Uterus (tissue), 4 donors: ENCODE data around the gene COX4I1. TPM values are rescaled to one million over a fixed set of nuclear protein-coding genes. Genes with fewer than 3 reads are reported as not detected.

ENCODE experiments used
- DNase-seq, 2 donors: peaks; one replicate each; pipeline ENCODE4 v3.0.0-alpha.2; 2019 to 2020
- H3K27ac ChIP-seq, 2 donors: fragments of 200-600 bp; sonication (generic); 1 replicate in 1 of 2; 2 replicates in 1 of 2; pipeline ENCODE4 v1.5.1; 2016 to 2018
- H3K27me3 ChIP-seq, 2 donors: fragments of 200-600 bp; sonication (generic); one replicate each; pipeline ENCODE4 v1.5.1; 2018 to 2019; ENCODE audit warnings: control low read depth in 1 of 2
- H3K36me3 ChIP-seq, 2 donors: fragments of 200-600 bp; sonication (generic); one replicate each; pipeline ENCODE4 v1.5.1; 2019; ENCODE audit warnings: control low read depth in 1 of 2
- H3K4me1 ChIP-seq, 2 donors: fragments of 200-600 bp; sonication (generic); one replicate each; pipeline ENCODE4 v1.5.1; 2018 to 2019; ENCODE audit warnings: control low read depth in 1 of 2
- H3K4me3 ChIP-seq, 2 donors: fragments of 200-600 bp; sonication (generic); 1 replicate in 1 of 2; 2 replicates in 1 of 2; pipeline ENCODE4 v1.5.1; 2018 to 2019; ENCODE audit warnings: mild to moderate bottlenecking in 1 of 2
- H3K9me3 ChIP-seq, 2 donors: fragments of 200-600 bp; sonication (generic); one replicate each; pipeline ENCODE4 v1.5.1; 2019; ENCODE audit warnings: control low read depth in 1 of 2
- CTCF ChIP-seq, 4 experiments: fragments of 200-600 bp in 2 of 4; fragments of 450-650 bp in 2 of 4; sonication (generic) in 2 of 4; IDR thresholded peaks; one replicate each; pipeline ENCODE4 v1.5.1; 2016 to 2019; ENCODE audit warnings: antibody characterized with exemption in 4 of 4, mild to moderate bottlenecking in 2 of 4, moderate library complexity in 1 of 4
- POLR2A ChIP-seq, 2 donors: fragments of 450-650 bp; IDR thresholded peaks; one replicate each; pipeline ENCODE4 v1.6.1; 2016; ENCODE audit warnings: antibody characterized with exemption in 2 of 2, mild to moderate bottlenecking in 1 of 2, moderate library complexity in 1 of 2
- intact Hi-C: fragments of 100-400 bp; cut with DNase I; formaldehyde crosslinking; loops from one replicate; pipeline ENCODE4 v1.15.1; 2023; ENCODE audit warnings: low total_unique reads
- total RNA-seq, 4 donors: library from RNA; depleted of rRNA in 3 of 4; stranded (reverse); fragments of >200 nt in 3 of 4; gene quantifications; one replicate each; pipeline versions ENCODE4 v1.1.0 to v1.2.4, GENCODE V29; 2014 to 2023
- donor health status: DM: yes; HTN: yes; CAD: no.

The COX4I1 gene
- total RNA-seq, 4 donors from 2014 or later: 199 to 836 (median 287) TPM

DNA sequence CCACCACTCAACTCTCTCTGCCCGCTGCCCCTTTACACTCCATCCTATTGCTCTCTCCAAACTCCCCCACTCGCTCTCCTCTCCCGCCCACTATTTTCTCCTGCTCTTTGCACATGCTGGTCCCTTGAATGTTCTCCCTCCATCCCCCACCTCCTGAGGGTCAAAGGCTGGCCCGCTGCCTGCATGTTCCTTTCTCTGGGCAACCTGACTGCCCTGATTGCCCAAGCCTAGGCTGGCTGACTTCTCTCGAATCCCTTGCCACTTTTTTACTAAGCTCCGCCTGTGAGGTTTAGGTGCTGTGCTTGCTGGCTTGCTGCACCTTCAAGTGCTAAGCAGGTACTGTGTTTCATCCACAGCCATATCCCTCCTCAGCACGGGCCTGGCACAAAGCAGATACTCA, 2.9 kb upstream of the COX4I1 start:
- intact Hi-C loops: no loop called here
- no peaks in the 10 kb centered on the region for H3K36me3 ChIP-seq
- no peaks in the 10 kb centered on the region for H3K9me3 ChIP-seq
- no peak overlapping the region for H3K4me3 ChIP-seq
- H3K27ac ChIP-seq: no peak overlapping the region
- H3K27me3 ChIP-seq: no peaks in the 10 kb centered on the region
- no peak for TF ChIP-seq POLR2A (IDR thresholded peaks at IDR 0.05)
- TF ChIP-seq CTCF (IDR thresholded peaks at IDR 0.05): no peak
- DNase-seq: no peak
- peaks cover 5 to 17% of the 10 kb centered on the region in 2 donors for H3K4me1 ChIP-seq

DNA sequence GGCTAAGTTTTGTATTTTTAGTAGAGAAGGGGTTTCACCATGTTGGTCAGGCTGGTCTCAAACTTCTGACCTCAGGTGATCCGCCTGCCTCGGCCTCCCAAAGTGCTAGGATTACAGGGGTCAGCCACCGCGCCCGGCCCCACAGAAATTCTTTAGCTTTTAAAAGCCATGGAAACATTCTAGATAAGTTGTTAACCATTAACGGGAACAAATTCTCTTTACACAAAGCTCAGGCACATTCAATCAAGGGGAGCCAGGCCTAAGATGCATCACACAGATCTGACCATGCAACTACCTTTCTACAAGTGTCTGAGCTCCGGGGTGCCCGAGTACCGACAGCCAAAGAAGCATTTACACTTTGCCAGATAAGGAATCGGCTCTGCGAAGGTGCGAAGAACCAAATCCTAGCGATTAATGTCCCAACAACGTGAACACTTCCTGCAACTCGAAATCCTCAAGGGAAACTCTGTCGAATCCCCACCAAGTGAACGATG, 1.2 kb upstream of the COX4I1 start:
- intact Hi-C loops: no loop called here
- Histone ChIP-seq H3K4me1 (peaks cover 5 to 17% of the 10 kb centered on the region in 2 donors), H3K36me3 (no peaks in the 10 kb centered on the region), H3K27me3 (no peaks in the 10 kb centered on the region), H3K27ac (no peak overlapping the region), H3K9me3 (no peaks in the 10 kb centered on the region), H3K4me3 (peak overlapping the region; percentile 84 to 89)
- no peak for TF ChIP-seq CTCF (IDR thresholded peaks at IDR 0.05)
- TF ChIP-seq POLR2A (IDR thresholded peaks at IDR 0.05): no peak
- DNase-seq: no peak

DNA sequence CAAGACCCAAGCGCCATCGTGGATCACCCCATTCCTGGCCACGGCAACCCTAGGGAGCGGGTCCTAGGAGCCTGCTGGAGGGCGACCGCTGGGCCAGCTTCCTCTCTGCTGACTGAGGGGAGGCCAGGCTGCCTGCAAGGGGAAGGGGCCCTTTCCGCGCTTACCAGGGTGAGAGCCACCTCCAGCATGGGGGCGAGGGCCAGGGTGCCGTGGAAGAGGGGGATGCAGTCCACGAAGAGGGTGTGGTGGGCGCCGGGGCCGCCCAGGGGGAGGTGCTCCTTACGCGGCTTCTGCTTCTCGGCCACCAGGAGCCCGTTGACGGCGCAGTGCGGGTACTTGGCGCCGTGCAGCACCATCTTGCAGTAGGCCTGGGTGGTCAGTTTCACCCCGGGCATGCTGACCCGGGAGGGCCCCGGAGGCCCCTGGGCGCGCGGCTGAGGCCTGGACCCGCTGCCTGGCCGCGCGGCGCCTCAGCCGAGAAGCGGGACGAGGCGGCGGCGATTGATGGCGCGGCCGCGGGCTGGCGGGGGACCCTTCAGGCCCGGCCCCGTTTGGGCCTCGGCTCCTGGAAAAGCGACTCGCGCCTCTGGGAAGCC, 496 bp upstream of the COX4I1 start:
- no peak for DNase-seq
- Histone ChIP-seq H3K4me1 (peaks cover 5 to 17% of the 10 kb centered on the region in 2 donors), H3K27ac (peak overlapping the region; percentile 81 to 82), H3K4me3 (peak overlapping the region; percentile 84 to 89), H3K9me3 (no peaks in the 10 kb centered on the region), H3K36me3 (no peaks in the 10 kb centered on the region), H3K27me3 (no peaks in the 10 kb centered on the region)
- intact Hi-C loops: no loop called here
- TF ChIP-seq CTCF (IDR thresholded peaks at IDR 0.05): no peak

GRCh38 chr16:85800321-85800669, 800 bp downstream of the COX4I1 start:
- intact Hi-C loops: no loop called here
- Histone ChIP-seq H3K4me1 (peaks cover 5 to 17% of the 10 kb centered on the region in 2 donors), H3K36me3 (no peaks in the 10 kb centered on the region), H3K9me3 (no peaks in the 10 kb centered on the region), H3K27me3 (no peaks in the 10 kb centered on the region), H3K27ac (peak overlapping the region; percentile 81 to 82), H3K4me3 (peak overlapping the region; percentile 84 to 89)
- TF ChIP-seq POLR2A (IDR thresholded peaks at IDR 0.05): no peak
- DNase-seq: no peak

DNA sequence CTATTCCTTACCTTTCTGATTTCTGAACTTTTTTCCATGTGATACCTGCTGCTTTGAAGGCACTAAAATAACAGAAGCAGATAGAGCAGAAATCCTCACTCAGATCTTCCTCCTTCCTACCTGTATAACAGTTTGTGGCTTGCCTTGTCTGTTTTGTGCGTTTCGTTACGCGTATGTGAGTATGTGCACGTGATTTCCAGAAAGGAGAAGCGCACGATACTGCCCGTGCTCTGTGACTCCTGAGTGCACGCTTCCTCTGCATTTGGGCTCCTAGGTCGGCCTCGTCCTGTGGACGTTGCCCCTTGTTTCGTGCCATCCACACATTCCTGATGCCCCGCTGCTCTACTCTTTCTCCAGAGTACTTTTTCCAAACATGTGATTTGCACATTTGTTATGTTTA, 4.1 kb downstream of the COX4I1 start:
- H3K9me3 ChIP-seq: no peaks in the 10 kb centered on the region
- no peaks in the 10 kb centered on the region for H3K27me3 ChIP-seq
- no peak overlapping the region for H3K27ac ChIP-seq
- intact Hi-C loops: no loop called here
- H3K4me3 ChIP-seq: no peak overlapping the region
- DNase-seq: no peak
- H3K36me3 ChIP-seq: no peaks in the 10 kb centered on the region
- H3K4me1 ChIP-seq: peaks cover 0 to 11% of the 10 kb centered on the region in 2 donors
- TF ChIP-seq POLR2A (IDR thresholded peaks at IDR 0.05) (no peak), CTCF (IDR thresholded peaks at IDR 0.05) (no peak)
